OCI-LY3 (cell line): ENCODE measurements around the gene ZBTB48.

Source experiments
- H2AFZ ChIP-seq: fragments of 200-600, 300-600 bp; shearing (Covaris generic); 2 replicates; pipeline ENCODE4 v1.6.0; 2014; ENCODE audit warnings: antibody characterized with exemption, low read depth, low read length
- H3K27ac ChIP-seq: fragments of 200-600, 300-600 bp; sonication (generic); 2 replicates; pipeline ENCODE4 v1.5.1; 2014; ENCODE audit warnings: mild to moderate bottlenecking, low read length, moderate library complexity, mixed read lengths
- H3K27me3 ChIP-seq: fragments of 200-600, 300-600 bp; sonication (generic); 2 replicates; pipeline ENCODE4 v1.6.1; 2014; ENCODE audit warnings: low read depth, low read length, mixed read lengths
- H3K36me3 ChIP-seq: fragments of 200-600, 300-600 bp; sonication (generic); replicated peaks from 2 replicates; pipeline ENCODE3; 2014; ENCODE audit warnings: low read depth, low read length, mixed read lengths
- H3K4me1 ChIP-seq: fragments of 300-600, 200-600 bp; sonication (generic); 2 replicates; pipeline ENCODE4 v1.6.1; 2014; ENCODE audit warnings: low read length, mixed read lengths
- H3K4me2 ChIP-seq: fragments of 200-600, 300-600 bp; sonication (generic); 2 replicates; pipeline ENCODE4 v1.6.1; 2014; ENCODE audit warnings: low read length, mixed read lengths
- H3K4me3 ChIP-seq: fragments of 300-600, 200-600 bp; sonication (generic); 2 replicates; pipeline ENCODE4 v1.5.1; 2014; ENCODE audit warnings: antibody characterized with exemption, mild to moderate bottlenecking, low read length, moderate library complexity
- H3K79me2 ChIP-seq: fragments of 300-600, 200-600 bp; shearing (Covaris generic); 2 replicates; pipeline ENCODE4 v1.6.1; 2014; ENCODE audit warnings: mild to moderate bottlenecking, low read length, mixed read lengths
- H3K9ac ChIP-seq: fragments of 300-600, 200-600 bp; shearing (Covaris generic); 2 replicates; pipeline ENCODE4 v1.6.0; 2014; ENCODE audit warnings: mild to moderate bottlenecking, low read length, moderate library complexity
- H3K9me3 ChIP-seq: fragments of 200-600, 300-600 bp; shearing (Covaris generic); 2 replicates; pipeline ENCODE4 v1.6.1; 2014; ENCODE audit warnings: low read length, mixed read lengths; ENCODE audit not compliant: insufficient read depth
- H4K20me1 ChIP-seq: fragments of 200-600, 300-600 bp; sonication (generic); 2 replicates; pipeline ENCODE4 v1.6.1; 2016; ENCODE audit warnings: low read length, mixed read lengths; ENCODE audit not compliant: insufficient read depth
- CTCF ChIP-seq: fragments of 200-600, 300-600 bp; sonication (generic); IDR thresholded peaks from 2 replicates; pipeline ENCODE4 v1.5.1; 2014; ENCODE audit warnings: antibody characterized with exemption, low read length, low read depth
- EZH2phosphoT487 ChIP-seq: fragments of 200-600 bp; shearing (Covaris generic); IDR thresholded peaks from 2 replicates; pipeline ENCODE4 v1.6.1; 2018; ENCODE audit warnings: antibody characterized with exemption, mixed run types, low read depth

ZBTB48 gene

GRCh38 chr1:6581561-6582305 is 1.9 kb downstream of the ZBTB48 start:
- H3K36me3 ChIP-seq, result no peaks in the 10 kb centered on the region
- H3K9ac ChIP-seq, result no peak overlapping the region
- no peak overlapping the region for H3K4me2 ChIP-seq
- H2AFZ ChIP-seq, result no peak overlapping the region
- TF ChIP-seq EZH2phosphoT487 (no peak), CTCF (no peak)
- peaks cover 19% of the 10 kb centered on the region for H3K79me2 ChIP-seq
- no peak overlapping the region for H3K27ac ChIP-seq
- H3K4me3 ChIP-seq, result no peak overlapping the region
- peaks cover 13% of the 10 kb centered on the region for H3K4me1 ChIP-seq
- no peaks in the 10 kb centered on the region for H3K9me3 ChIP-seq
- no peaks in the 10 kb centered on the region for H4K20me1 ChIP-seq
- no peaks in the 10 kb centered on the region for H3K27me3 ChIP-seq

- Histone ChIP-seq H3K4me1 (peaks cover 13% of the 10 kb centered on the region), H2AFZ (no peak overlapping the region), H3K4me2 (no peak overlapping the region), H3K4me3 (no peak overlapping the region), H3K36me3 (no peaks in the 10 kb centered on the region), H3K9me3 (no peaks in the 10 kb centered on the region), H3K27ac (no peak overlapping the region), H4K20me1 (no peaks in the 10 kb centered on the region), H3K27me3 (no peaks in the 10 kb centered on the region), H3K79me2 (peaks cover 19% of the 10 kb centered on the region), H3K9ac (no peak overlapping the region)
- TF ChIP-seq EZH2phosphoT487 (no peak), CTCF (no peak)
Measured at GRCh38 chr1:6582370-6582769, 2.6 kb downstream of the ZBTB48 start.

- Histone ChIP-seq H3K4me1 (peaks cover 10% of the 10 kb centered on the region), H3K4me3 (no peak overlapping the region), H3K79me2 (peaks cover 19% of the 10 kb centered on the region), H3K4me2 (no peak overlapping the region), H3K9me3 (no peaks in the 10 kb centered on the region), H3K27me3 (no peaks in the 10 kb centered on the region), H2AFZ (no peak overlapping the region), H4K20me1 (no peaks in the 10 kb centered on the region), H3K9ac (no peak overlapping the region), H3K36me3 (no peaks in the 10 kb centered on the region), H3K27ac (no peak overlapping the region)
- no peak for TF ChIP-seq CTCF
- TF ChIP-seq EZH2phosphoT487, result no peak
Measured at GRCh38 chr1:6584126-6585080, 4.6 kb downstream of the ZBTB48 start.

- Histone ChIP-seq H3K9me3 (no peaks in the 10 kb centered on the region), H3K79me2 (peaks cover 16% of the 10 kb centered on the region), H3K9ac (no peak overlapping the region), H3K36me3 (peaks cover under 1% of the 10 kb centered on the region), H3K27me3 (no peaks in the 10 kb centered on the region), H3K4me3 (no peak overlapping the region), H3K27ac (no peak overlapping the region), H3K4me1 (peaks cover 9% of the 10 kb centered on the region), H2AFZ (no peak overlapping the region), H3K4me2 (no peak overlapping the region), H4K20me1 (no peaks in the 10 kb centered on the region)
- TF ChIP-seq EZH2phosphoT487, result no peak
- TF ChIP-seq CTCF, result no peak
Measured at GRCh38 chr1:6585081-6585722, 5.4 kb downstream of the ZBTB48 start.
